SK-N-SH treated with all-trans-retinoic acid at 6 μM for 48 hours (cell line): ENCODE data around the gene SYNPO.

Source experiments
- ATAC-seq: fragments of 200-7000 bp; cut with Tn5 transposase; 3 replicates; pipeline ENCODE4 v1.9.1; 2020; ENCODE audit warnings: mild to moderate bottlenecking, moderate library complexity
- ARNTL ChIP-seq: fragments of 450-650 bp; formaldehyde crosslinking; IDR thresholded peaks from 2 replicates; pipeline ENCODE4 v1.5.0; 2020; ENCODE audit warnings: low read depth, mild to moderate bottlenecking, moderate library complexity, borderline replicate concordance
- BACH2 ChIP-seq: fragments of 250-450 bp; sonication (Bioruptor Pico); IDR thresholded peaks from 2 replicates; pipeline ENCODE4 v1.9.0; 2021; ENCODE audit warnings: mild to moderate bottlenecking, borderline replicate concordance
- CSDC2 ChIP-seq: fragments of 250-450 bp; sonication (Bioruptor Pico); IDR thresholded peaks from 2 replicates; pipeline ENCODE4 v1.5.0; 2020; ENCODE audit warnings: mild to moderate bottlenecking, moderate library complexity
- CSRNP3 ChIP-seq: fragments of 250-450 bp; sonication (Bioruptor Pico); IDR thresholded peaks from 2 replicates; pipeline ENCODE4 v1.5.1; 2021; ENCODE audit warnings: mild to moderate bottlenecking, moderate library complexity
- ESRRG ChIP-seq: fragments of 250-450 bp; sonication (Bioruptor Pico); IDR thresholded peaks from 2 replicates; pipeline ENCODE4 v1.6.1; 2021; ENCODE audit warnings: mild to moderate bottlenecking
- GLIS3 ChIP-seq: fragments of 250-450 bp; sonication (Bioruptor Pico); IDR thresholded peaks from 2 replicates; pipeline ENCODE4 v1.5.0; 2020; ENCODE audit warnings: mild to moderate bottlenecking, moderate library complexity
- OSR1 ChIP-seq: fragments of 250-450 bp; sonication (Bioruptor Pico); IDR thresholded peaks from 2 replicates; pipeline ENCODE4 v1.8.0; 2022; ENCODE audit warnings: moderate library complexity, mild to moderate bottlenecking, inconsistent platforms
- PATZ1 ChIP-seq: fragments of 250-450 bp; sonication (Bioruptor Pico); IDR thresholded peaks from 2 replicates; pipeline ENCODE4 v1.8.0; 2020; ENCODE audit warnings: mild to moderate bottlenecking, moderate library complexity, borderline replicate concordance
- RARB ChIP-seq: fragments of 250-450 bp; sonication (Bioruptor Pico); IDR thresholded peaks from 2 replicates; pipeline ENCODE4 v1.8.0; 2021; ENCODE audit warnings: mild to moderate bottlenecking, moderate library complexity
- SNAI2 ChIP-seq: fragments of 250-450 bp; sonication (Bioruptor Pico); IDR thresholded peaks from 2 replicates; pipeline ENCODE4 v1.5.0; 2020; ENCODE audit warnings: mild to moderate bottlenecking, moderate library complexity
- TCF4 ChIP-seq: fragments of 250-450 bp; sonication (Bioruptor Pico); IDR thresholded peaks from 2 replicates; pipeline ENCODE4 v1.8.0; 2021; ENCODE audit warnings: mild to moderate bottlenecking, moderate library complexity, borderline replicate concordance
- TOX ChIP-seq: fragments of 250-450 bp; sonication (Bioruptor Pico); IDR thresholded peaks from 2 replicates; pipeline ENCODE4 v1.8.0; 2021; ENCODE audit warnings: mild to moderate bottlenecking, moderate library complexity, borderline replicate concordance
- TSHZ2 ChIP-seq: fragments of 250-450 bp; sonication (Bioruptor Pico); IDR thresholded peaks from 2 replicates; pipeline ENCODE4 v1.5.0; 2020; ENCODE audit warnings: mild to moderate bottlenecking, moderate library complexity
- ZC3H10 ChIP-seq: fragments of 250-450 bp; sonication (Bioruptor Pico); IDR thresholded peaks from 2 replicates; pipeline ENCODE4 v1.5.1; 2021; ENCODE audit warnings: mild to moderate bottlenecking, moderate library complexity
- ZFP3 ChIP-seq: fragments of 250-450 bp; sonication (Bioruptor Pico); IDR thresholded peaks from 2 replicates; pipeline ENCODE4 v1.5.0; 2020; ENCODE audit warnings: mild to moderate bottlenecking, moderate library complexity
- ZFP30 ChIP-seq: fragments of 450-650 bp; formaldehyde crosslinking; IDR thresholded peaks from 2 replicates; pipeline ENCODE4 v1.5.0; 2022; ENCODE audit warnings: mild to moderate bottlenecking, moderate library complexity
- ZNF565 ChIP-seq: fragments of 450-650 bp; formaldehyde crosslinking; conservative IDR thresholded peaks from 2 replicates; pipeline ENCODE4 v1.5.0; 2020; ENCODE audit warnings: low read depth, mild to moderate bottlenecking, moderate library complexity
- ZNF70 ChIP-seq: fragments of 450-650 bp; formaldehyde crosslinking; IDR thresholded peaks from 2 replicates; pipeline ENCODE4 v1.5.0; 2020; ENCODE audit warnings: mild to moderate bottlenecking, moderate library complexity
- ZNF8 ChIP-seq: fragments of 450-650 bp; formaldehyde crosslinking; IDR thresholded peaks from 2 replicates; pipeline ENCODE4 v1.5.0; 2020; ENCODE audit warnings: mild to moderate bottlenecking, moderate library complexity

The SYNPO gene

GRCh38 chr5:150638488-150639376 is 1.7 kb upstream of the SYNPO start (continued):
- no peak for TF ChIP-seq PATZ1 (CRISPR knock-in tag)
- no peak for TF ChIP-seq ZFP30 (CRISPR knock-in tag)
- no peak for TF ChIP-seq BACH2
- no peak for TF ChIP-seq ZFP3
- no peak for TF ChIP-seq GLIS3
- no peak for TF ChIP-seq TCF4 (CRISPR knock-in tag)
- no peak for TF ChIP-seq ESRRG (CRISPR knock-in tag)
- no peak for TF ChIP-seq ZC3H10 (CRISPR knock-in tag)
- no peak for TF ChIP-seq OSR1 (CRISPR knock-in tag)
- TF ChIP-seq TSHZ2 (CRISPR knock-in tag), result no peak
- no peak for TF ChIP-seq ZNF70 (CRISPR knock-in tag)
- no peak for TF ChIP-seq TOX (CRISPR knock-in tag)
- no peak for TF ChIP-seq CSDC2 (CRISPR knock-in tag)

GRCh38 chr5:150639377-150639692 is 1.1 kb upstream of the SYNPO start:
- TF ChIP-seq ZC3H10 (CRISPR knock-in tag), result no peak
- TF ChIP-seq RARB (CRISPR knock-in tag), result no peak
- no peak for TF ChIP-seq ZNF8 (CRISPR knock-in tag)
- no peak for TF ChIP-seq TSHZ2 (CRISPR knock-in tag)
- no peak for TF ChIP-seq BACH2
- no peak for TF ChIP-seq ARNTL (CRISPR knock-in tag)
- TF ChIP-seq ZNF565 (CRISPR knock-in tag), result no peak
- no peak for TF ChIP-seq ZFP3
- TF ChIP-seq SNAI2 (CRISPR knock-in tag), result no peak
- TF ChIP-seq TOX (CRISPR knock-in tag), result no peak
- TF ChIP-seq CSDC2 (CRISPR knock-in tag), result no peak
- no peak for TF ChIP-seq OSR1 (CRISPR knock-in tag)
- TF ChIP-seq GLIS3, result no peak
- TF ChIP-seq ZFP30 (CRISPR knock-in tag), result no peak
- TF ChIP-seq ZNF70 (CRISPR knock-in tag), result no peak
- TF ChIP-seq CSRNP3 (CRISPR knock-in tag), result no peak
- no peak for ATAC-seq

GRCh38 chr5:150639751-150640150 is 709 bp upstream of the SYNPO start:
- TF ChIP-seq CSDC2 (CRISPR knock-in tag), result no peak
- no peak for TF ChIP-seq ZFP3
- no peak for TF ChIP-seq ESRRG (CRISPR knock-in tag)
- TF ChIP-seq ZNF565 (CRISPR knock-in tag), result no peak
- TF ChIP-seq GLIS3, result no peak
- TF ChIP-seq ZNF70 (CRISPR knock-in tag), result no peak
- no peak for ATAC-seq
